ENCODE data around the gene MAT2A.

- TF ChIP-seq, protein P1, sequence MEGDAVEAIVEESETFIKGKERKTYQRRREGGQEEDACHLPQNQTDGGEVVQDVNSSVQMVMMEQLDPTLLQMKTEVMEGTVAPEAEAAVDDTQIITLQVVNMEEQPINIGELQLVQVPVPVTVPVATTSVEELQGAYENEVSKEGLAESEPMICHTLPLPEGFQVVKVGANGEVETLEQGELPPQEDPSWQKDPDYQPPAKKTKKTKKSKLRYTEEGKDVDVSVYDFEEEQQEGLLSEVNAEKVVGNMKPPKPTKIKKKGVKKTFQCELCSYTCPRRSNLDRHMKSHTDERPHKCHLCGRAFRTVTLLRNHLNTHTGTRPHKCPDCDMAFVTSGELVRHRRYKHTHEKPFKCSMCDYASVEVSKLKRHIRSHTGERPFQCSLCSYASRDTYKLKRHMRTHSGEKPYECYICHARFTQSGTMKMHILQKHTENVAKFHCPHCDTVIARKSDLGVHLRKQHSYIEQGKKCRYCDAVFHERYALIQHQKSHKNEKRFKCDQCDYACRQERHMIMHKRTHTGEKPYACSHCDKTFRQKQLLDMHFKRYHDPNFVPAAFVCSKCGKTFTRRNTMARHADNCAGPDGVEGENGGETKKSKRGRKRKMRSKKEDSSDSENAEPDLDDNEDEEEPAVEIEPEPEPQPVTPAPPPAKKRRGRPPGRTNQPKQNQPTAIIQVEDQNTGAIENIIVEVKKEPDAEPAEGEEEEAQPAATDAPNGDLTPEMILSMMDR (conservative IDR thresholded peaks at IDR 0.05; ENCODE audit: low read length): no peak
- TF ChIP-seq EZH2phosphoT487 (IDR thresholded peaks at IDR 0.05; ENCODE audit: borderline replicate concordance, low read depth, low read length): no peak
These were observed 16.1 kb downstream of the MAT2A start for GRCh38 chr2:85554980-85555612.
